Osteocyte (in vitro differentiated cells): ENCODE data around the gene NT5DC2. TPM values are rescaled to one million over a fixed set of nuclear protein-coding genes. Genes with fewer than 3 reads are reported as not detected.
"Not testable (repeated sequence)": the region's sequence is repeated elsewhere in the genome, so short reads cannot be mapped to it uniquely, and the experiment has no call there.

Experiments
- DNase-seq: peaks from one replicate; pipeline ENCODE4 v3.0.0; 2021; ENCODE audit warnings: mixed read lengths; ENCODE audit not compliant: unreplicated experiment; ENCODE audit errors: extremely low spot score
- H3K27ac Mint-ChIP-seq: one replicate; pipeline ENCODE4 v1.8.0; 2021; ENCODE audit warnings: mild to moderate bottlenecking, mixed read lengths; ENCODE audit not compliant: unreplicated experiment
- H3K27me3 Mint-ChIP-seq: one replicate; pipeline ENCODE4 v1.8.0; 2021; ENCODE audit warnings: mixed read lengths; ENCODE audit not compliant: unreplicated experiment
- H3K36me3 Mint-ChIP-seq: one replicate; pipeline ENCODE4 v1.8.0; 2021; ENCODE audit warnings: mixed read lengths; ENCODE audit not compliant: unreplicated experiment
- H3K4me1 Mint-ChIP-seq: one replicate; pipeline ENCODE4 v1.8.0; 2021; ENCODE audit warnings: mixed read lengths; ENCODE audit not compliant: unreplicated experiment
- H3K4me3 Mint-ChIP-seq: one replicate; pipeline ENCODE4 v1.8.0; 2021; ENCODE audit warnings: mild to moderate bottlenecking, moderate library complexity, mixed read lengths; ENCODE audit not compliant: unreplicated experiment
- H3K9me3 Mint-ChIP-seq: one replicate; pipeline ENCODE4 v1.8.0; 2021; ENCODE audit warnings: mixed read lengths; ENCODE audit not compliant: unreplicated experiment
- total RNA-seq: library from RNA; stranded (reverse); gene quantifications from 2 replicates; pipeline ENCODE4 v1.2.1, GENCODE V29; 2021
- TF ChIP-seq, protein P1 (sequence below): fragments of 200-600 bp; sonication (generic); IDR thresholded peaks from 2 replicates; pipeline ENCODE4 v1.5.0; 2021; ENCODE audit warnings: antibody characterized with exemption, mild to moderate bottlenecking, moderate library complexity

Gene NT5DC2
- total RNA-seq, 1 donor from 2014 or later, result 178 TPM

DNA sequence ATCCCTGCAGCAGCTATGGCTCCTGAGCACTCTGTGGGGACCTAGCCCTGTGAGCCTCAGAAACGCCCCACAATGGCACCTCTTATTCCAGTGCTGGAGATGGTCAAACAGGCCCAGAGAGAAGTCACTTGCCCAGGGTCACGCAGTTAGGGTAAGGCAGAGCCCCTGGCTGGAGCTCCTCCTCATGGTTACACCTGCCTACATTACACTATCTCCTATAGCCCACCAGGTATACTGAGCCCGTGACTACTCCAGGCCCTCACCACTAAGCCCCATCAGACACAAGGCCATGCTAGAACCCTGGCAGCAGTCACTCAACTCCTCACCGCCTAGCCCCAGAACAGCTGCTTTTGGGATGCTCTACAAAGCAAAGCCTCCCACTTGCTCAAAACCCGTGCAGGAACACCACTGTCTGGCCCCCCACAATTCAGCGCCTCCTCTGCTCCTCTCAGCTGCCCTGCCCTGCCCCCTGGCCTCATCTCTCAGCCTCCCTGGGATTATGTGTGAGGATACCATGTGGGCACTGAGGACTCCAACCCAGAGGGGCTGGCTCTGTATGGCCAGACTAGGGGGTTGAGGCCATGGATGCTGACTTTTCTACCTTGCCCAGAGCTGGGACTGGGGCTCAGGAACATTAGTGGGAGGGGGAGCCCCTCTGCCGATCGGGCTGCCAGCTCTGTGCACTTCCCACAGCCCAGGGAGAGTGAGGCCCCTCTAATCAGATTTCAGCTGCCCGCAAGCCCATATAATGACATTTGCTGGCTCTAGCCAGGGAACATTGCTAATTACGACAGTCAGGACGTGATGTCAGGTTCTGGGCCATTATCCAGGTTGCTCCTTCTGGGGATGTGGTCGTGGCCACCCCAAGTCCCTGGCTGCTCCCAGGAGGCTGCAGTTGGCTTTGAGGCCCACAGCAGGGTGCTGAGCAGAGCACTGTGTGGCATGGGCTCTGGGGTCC is 4.0 kb downstream of the NT5DC2 start:
- H3K36me3 Mint-ChIP-seq, result peaks cover 13% of the 10 kb centered on the region
- no peak for DNase-seq
- H3K9me3 Mint-ChIP-seq, result no peaks in the 10 kb centered on the region
- no peak overlapping the region for H3K4me3 Mint-ChIP-seq
- TF ChIP-seq, protein P1, sequence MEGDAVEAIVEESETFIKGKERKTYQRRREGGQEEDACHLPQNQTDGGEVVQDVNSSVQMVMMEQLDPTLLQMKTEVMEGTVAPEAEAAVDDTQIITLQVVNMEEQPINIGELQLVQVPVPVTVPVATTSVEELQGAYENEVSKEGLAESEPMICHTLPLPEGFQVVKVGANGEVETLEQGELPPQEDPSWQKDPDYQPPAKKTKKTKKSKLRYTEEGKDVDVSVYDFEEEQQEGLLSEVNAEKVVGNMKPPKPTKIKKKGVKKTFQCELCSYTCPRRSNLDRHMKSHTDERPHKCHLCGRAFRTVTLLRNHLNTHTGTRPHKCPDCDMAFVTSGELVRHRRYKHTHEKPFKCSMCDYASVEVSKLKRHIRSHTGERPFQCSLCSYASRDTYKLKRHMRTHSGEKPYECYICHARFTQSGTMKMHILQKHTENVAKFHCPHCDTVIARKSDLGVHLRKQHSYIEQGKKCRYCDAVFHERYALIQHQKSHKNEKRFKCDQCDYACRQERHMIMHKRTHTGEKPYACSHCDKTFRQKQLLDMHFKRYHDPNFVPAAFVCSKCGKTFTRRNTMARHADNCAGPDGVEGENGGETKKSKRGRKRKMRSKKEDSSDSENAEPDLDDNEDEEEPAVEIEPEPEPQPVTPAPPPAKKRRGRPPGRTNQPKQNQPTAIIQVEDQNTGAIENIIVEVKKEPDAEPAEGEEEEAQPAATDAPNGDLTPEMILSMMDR, result no peak
- peaks cover 16% of the 10 kb centered on the region for H3K4me1 Mint-ChIP-seq
- H3K27ac Mint-ChIP-seq, result no peak overlapping the region
- no peaks in the 10 kb centered on the region for H3K27me3 Mint-ChIP-seq

DNA sequence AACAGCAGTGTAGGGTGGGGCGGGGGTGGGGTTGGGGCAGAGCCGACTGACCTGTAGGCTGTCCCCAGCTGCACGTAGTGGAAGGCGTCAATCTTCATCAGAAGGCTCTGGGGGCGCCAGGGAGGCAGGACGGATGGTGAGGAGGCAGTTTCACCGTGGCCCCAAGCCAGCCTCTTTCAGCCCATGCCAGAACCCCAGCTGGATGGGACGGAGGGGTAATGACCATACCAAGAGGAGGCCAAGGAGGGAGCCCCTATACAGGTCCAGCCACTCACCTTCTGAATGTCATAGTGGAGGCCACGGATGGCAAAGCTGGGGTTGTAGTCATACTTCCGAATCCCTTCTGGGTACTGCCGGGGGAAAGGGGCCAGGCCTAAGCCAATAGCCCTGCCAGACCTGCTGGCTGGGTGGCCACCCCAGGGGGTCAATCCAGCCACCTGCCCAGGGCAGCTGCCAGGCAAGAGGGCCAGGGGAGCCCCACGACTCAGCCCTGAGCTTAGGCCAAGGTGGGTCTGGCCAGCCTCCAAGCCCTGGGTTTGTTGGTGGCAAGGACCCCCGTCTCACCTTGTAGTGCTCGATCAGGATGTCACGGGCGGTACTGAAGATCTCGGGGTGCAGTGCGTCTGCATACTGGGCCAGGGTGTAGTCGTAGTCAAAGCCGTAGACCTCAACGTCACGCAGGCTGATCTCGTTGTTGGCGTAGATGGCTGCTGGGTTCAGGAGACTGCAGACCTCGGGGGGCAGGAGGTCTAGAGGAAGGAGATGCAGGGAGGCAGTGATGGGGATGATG is 4.9 kb downstream of the NT5DC2 start:
- no peak for DNase-seq
- peaks cover 20% of the 10 kb centered on the region for H3K36me3 Mint-ChIP-seq
- no peaks in the 10 kb centered on the region for H3K27me3 Mint-ChIP-seq
- H3K4me1 Mint-ChIP-seq, result peaks cover 13% of the 10 kb centered on the region
- H3K27ac Mint-ChIP-seq, result no peak overlapping the region
- TF ChIP-seq, protein P1, result no peak
- no peak overlapping the region for H3K4me3 Mint-ChIP-seq
- no peaks in the 10 kb centered on the region for H3K9me3 Mint-ChIP-seq

DNA sequence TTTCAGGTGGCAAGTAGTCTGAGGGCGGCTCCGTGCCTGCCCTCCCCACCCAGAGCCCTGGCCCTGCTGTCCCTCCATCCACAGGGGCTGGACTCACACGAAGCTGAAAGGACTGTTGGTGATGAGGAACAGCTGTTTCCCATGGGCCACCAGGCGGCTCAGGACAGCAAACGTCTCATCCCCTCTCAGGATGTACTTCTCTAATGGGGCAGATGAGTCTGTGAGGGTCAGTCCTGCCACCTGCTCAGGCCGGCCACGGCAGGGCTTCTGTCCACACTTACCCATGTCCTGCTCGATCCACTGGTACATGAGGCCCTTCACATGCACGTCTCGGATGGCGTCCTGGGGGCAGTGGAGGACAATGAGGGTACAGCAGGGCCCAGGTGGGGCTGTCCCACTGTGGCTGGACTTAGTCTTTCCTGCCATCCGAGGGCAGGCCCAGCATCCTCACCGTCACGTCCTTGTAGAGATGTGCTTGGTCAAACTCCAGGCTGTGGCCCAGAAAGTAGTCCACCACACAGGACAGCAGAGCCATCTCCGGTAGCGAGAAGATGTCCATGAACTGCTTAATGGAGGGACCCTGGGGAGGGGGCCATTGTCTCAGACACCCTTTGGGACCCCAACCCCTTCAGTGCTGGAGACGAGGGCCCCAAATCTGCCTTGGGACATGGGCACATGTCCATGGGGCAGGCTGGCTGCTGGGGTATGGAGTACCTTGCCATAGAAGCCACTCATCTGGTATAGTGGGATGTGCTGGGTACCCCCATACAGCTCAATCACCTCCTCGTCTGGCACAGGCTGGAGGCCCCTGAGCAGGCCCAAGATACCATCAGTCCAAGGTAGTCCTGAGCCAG is 5.7 kb downstream of the NT5DC2 start:
- H3K4me1 Mint-ChIP-seq, result peaks cover 13% of the 10 kb centered on the region
- DNase-seq, result no peak
- TF ChIP-seq, protein P1, result no peak
- H3K4me3 Mint-ChIP-seq, result no peak overlapping the region
- H3K27me3 Mint-ChIP-seq, result no peaks in the 10 kb centered on the region
- H3K27ac Mint-ChIP-seq, result no peak overlapping the region
- peaks cover 22% of the 10 kb centered on the region for H3K36me3 Mint-ChIP-seq
- H3K9me3 Mint-ChIP-seq, result no peaks in the 10 kb centered on the region

DNA sequence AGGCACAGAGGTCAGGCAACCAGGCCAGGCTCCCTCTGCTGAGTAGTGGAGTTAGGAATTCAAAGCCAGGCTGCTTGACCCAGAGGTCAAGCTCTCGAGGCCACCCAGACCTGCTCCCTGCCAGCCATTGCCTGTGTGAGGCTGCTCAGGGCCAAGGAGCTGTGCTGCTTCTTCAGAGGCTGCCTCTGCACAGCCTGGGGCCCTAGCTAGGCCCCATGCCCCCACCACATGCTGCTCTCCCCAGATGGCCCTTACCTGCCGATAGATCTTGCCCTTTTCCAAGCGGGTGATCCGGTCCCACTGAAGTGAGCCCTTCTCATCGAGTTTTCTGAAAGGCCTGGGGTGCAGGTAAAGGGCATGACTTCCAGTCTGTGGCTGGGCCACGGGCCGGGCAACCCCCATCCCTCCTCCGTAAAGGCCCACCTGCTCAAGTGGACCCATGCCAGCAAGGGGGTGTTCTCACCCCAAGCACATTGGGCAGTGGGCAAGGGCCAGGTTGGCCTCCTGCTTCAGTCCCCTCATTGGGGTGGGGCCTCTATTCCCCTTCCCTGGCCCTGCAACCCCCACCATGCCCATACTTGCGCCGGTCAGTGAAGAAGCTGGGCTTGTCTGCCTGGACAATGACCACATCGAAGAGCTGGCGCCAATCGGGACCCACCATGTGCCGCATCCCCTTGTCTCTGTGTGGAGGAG is 6.5 kb downstream of the NT5DC2 start:
- Mint-ChIP-seq H3K36me3 (peaks cover 22% of the 10 kb centered on the region), H3K9me3 (no peaks in the 10 kb centered on the region), H3K4me1 (peaks cover 8% of the 10 kb centered on the region), H3K4me3 (no peak overlapping the region), H3K27ac (no peak overlapping the region), H3K27me3 (no peaks in the 10 kb centered on the region)
- TF ChIP-seq, protein P1, result no peak
- DNase-seq, result no peak

DNA sequence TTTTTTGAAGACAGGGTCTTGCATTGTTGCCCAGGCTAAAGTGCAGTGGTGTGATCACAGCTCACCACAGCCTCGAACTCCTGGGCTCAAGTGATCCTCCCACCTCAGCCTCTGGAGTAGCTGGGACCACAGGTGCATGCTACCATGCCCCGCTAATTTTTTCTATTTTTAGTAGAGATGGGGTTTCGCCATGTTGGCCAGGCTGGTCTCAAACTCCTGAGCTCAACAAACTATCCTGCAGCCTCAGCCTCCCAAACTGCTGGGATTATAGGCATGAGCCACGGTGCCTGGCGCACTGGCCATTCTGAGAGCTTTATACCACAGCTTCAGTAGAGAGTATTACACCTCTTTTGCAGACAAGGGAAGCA is 7.0 kb downstream of the NT5DC2 start:
- H3K36me3 Mint-ChIP-seq, result peaks cover 22% of the 10 kb centered on the region
- not testable (repeated sequence) for H3K9me3 Mint-ChIP-seq, H3K27me3 Mint-ChIP-seq, H3K4me1 Mint-ChIP-seq, DNase-seq, H3K4me3 Mint-ChIP-seq
- peak overlapping the region; percentile 31 for H3K27ac Mint-ChIP-seq
